Esophagus mucosa (tissue), 1 donor: ENCODE data around the gene CACNG7. TPM values are rescaled to one million over a fixed set of nuclear protein-coding genes. Genes with fewer than 3 reads are reported as not detected.

Source experiments
- ATAC-seq: fragments of 200-7000 bp; cut with Tn5 transposase; one replicate; pipeline ENCODE4 v1.9.1; 2020
- total RNA-seq: library from RNA; stranded (reverse); gene quantifications from one replicate; pipeline ENCODE4 v1.2.4, GENCODE V29; 2023
- donor health status: DM: yes; HTN: yes; CAD: no.

The CACNG7 gene
- total RNA-seq, 1 donor from 2014 or later, result not detected

DNA sequence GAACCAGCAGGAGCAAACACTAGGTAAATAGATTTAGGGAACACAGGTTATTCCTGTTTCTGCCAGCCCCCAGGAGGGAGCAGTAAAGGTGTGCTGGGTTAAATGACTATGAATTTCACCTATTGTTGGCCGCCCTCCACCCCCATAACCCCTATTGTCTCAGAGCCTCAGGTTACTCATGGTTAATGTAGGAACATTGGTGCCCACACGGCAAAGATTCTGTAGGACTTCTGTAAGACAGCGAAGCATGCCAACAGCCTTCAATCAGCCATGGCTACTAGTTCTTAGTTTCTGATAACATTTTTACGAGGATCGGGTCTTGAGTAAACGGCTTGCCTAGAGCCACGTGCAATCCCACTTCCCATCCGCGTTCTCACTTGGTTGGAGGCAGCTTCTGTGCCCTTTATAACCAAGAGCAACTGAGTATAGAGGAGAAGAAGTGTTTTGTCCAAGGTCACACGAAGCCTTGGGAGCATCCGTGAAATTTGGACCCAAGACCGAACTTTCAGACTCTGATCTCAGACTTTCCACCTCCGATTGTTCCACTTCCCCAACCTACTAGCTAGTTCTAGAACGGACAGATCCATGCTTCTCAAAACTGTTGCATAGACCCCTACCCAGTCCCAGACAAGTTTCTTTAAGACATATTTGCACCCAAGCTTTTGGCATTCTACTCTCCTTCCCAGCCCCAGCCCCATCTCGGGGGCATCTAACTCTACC, 48.5 kb downstream of the CACNG7 start:
- no peak for ATAC-seq

DNA sequence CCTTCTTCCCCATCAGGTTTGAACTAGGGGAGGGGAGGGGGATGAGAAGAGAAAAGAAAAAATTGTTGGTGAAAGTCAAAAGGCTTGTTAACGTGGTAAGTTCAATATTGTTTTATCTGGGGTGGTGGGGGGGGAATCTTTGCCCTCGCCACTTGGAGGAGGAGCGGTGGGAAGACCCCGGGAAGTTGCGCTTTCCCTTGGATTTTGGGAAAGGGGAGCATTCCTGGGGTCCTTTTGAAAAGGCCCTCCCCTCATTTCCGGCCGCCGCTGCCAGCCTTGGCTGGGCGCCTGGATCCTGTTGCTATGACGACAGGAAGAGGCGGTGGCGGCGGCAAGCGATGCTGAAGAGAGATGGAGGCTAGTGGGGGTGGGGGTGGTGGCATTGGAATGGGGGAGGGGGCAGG, 49.1 kb downstream of the CACNG7 start:
- no peak for ATAC-seq

DNA sequence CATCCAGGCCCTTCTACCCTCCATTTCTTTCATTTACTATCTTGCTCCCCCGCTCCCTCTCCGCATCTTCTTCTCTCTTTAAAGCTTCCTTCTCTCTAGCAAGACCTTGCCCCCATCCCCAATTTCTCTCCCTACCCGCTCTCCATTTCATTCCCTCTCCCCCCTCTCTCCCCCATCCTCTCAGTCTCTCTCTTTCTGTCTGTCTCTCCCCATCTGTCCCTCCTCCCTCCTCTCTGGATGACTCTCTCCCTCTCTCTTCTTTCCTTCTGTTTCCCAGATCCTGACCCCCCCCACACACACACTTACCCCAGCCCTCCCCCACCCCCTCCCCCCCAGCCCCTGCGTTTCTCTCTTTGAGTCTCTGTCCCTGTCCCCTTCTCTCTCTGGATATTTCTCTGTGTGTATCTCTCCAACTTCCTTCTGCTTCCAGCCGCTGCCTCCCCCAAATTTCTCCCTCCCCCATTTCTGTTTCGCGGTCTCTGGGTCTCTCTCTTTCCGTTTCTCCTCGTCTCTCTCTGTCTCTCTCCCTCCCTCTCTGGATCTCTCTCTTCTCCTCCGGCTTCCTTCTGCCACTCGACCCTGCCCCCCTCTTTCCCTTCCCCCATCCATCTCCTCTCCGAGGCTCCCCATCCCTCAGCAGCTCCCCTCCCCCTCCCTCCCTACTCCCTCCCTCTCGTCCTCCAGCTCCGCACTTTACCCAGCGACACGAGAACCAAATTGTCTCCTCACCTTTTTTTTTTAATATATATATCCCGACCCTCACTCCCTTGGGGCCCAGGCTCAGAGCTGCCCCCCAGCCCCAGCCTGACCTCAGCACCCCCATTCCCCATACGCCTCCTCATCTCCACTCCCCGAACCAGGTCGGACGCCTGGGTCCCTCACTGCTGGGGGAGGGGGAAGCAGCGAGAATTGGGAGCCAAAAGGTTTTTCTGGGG, 50.0 kb downstream of the CACNG7 start:
- ATAC-seq, result no peak

DNA sequence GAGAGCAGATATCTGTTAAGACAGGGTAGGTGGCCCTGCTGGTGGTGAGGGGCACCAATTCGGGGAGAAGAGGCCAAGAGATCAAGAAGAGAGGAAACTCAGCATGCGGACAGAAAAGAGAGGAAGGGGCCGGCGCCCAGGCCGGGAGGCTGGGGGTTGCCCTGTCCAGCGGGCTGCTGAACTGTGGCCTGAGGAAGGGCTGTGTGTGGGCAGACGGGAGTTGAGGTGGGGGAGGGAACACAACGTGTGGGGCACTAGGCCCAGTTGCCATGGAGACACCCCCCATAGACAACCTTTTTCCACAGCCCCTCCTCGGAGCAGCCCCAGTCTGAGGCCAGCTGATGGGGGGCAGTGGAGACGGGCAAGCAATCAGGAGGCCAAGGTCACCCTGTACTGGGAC, 51.1 kb downstream of the CACNG7 start:
- ATAC-seq, result no peak

DNA sequence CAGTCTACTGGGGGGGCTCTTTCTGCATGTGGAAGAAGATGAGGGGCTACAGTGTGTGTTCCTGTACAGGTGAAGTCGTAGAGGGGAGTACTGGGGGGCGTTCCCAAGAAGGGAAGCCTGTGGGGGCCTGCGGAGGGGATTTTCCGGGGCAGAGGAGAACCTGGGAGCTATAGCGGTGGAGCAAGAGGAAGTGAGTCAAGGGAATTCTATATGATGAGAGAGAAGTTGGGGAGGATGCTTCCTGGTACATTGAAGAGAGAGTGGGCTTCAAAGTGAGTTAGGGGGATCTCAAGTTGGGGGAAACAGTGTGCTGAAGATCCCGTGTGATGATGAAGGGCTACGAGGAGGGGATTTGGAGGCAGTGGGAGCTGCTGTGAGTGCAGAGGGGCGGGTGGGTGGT, 51.8 kb downstream of the CACNG7 start:
- no peak for ATAC-seq

DNA sequence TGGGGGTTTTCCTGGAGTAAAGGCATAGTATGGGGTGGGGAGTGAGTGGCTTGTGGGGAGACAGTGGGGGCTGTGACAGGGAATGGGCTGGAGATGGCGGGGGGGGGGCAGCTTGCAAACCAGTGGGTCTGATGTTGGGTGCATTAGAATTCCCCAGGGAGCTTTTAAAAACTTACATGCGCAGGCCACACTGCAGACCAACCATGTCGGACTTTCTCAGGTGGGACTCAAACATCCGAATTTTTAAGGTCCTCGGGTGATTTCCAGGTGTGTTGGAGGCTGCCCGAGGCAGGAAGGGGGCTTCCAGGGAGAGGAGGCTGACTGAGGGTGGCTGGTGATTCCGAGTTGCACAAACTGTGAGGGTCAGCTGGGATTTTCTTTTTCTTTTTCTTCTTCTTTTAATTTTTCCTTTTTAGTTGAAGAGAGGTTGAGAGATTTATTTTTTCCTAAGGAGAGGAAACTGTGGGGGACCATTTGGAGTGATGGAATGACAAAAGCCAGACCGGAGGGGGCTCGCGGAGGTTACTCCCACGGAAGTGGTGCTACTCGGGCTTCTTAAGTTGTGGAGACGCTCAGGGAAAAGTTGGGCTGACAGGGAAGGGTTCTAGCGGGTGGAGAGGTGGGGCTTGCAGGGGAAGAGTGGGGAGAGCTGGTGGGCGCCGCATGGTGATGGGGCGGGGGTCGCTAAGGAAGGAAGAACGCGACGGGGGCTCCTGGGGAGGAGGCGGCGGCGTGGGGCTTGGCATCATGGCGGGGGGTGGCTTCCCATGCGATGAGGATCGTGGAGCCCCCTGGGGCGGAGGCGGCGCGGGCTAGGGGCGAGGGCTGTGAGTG, 52.7 kb downstream of the CACNG7 start:
- ATAC-seq, result no peak

DNA sequence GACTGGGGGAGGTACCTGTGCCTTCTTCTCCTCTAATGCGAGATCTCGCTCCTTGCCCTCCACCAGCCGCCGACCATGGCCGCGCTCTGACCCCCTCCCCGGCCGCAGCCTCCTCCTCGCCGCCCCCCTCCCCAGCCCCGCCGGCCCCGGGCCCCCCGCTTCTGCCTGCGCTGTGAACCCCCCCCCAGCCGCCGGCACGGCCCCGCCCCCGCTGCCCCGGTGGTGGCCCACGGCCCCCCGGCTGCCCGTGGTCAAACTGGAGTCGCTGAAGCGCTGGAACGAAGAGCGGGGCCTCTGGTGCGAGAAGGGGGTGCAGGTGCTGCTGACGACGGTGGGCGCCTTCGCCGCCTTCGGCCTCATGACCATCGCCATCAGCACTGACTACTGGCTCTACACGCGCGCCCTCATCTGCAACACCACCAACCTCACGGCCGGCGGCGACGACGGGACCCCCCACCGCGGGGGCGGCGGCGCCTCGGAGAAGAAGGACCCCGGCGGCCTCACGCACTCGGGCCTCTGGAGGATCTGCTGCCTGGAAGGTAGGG, 53.9 kb downstream of the CACNG7 start, which contains the start of gene CACNG8:
Gene CACNG8 (plus strand): TSS at position 51 of the 545 bp plus-strand sequence.
- ATAC-seq, result no peak

DNA sequence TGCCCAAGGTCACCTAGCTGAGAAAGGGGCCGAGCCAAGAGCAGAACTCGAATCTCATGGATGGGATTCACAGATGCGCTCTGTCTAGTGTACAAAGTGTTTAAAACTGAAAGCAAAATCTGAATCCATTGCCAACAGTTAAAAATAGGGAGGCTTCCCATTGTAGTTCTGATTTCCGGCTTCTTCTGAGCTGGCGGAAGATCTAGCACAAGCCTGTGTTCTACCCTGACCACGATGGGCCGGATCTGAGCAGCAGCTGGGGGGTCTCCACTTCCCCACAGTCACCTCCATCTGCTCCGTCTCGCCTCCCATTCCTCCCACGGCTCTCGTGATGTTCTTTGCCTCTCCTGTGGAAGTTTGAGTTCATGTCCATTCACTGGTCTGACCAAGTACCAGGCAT, 56.0 kb downstream of the CACNG7 start:
- no peak for ATAC-seq

DNA sequence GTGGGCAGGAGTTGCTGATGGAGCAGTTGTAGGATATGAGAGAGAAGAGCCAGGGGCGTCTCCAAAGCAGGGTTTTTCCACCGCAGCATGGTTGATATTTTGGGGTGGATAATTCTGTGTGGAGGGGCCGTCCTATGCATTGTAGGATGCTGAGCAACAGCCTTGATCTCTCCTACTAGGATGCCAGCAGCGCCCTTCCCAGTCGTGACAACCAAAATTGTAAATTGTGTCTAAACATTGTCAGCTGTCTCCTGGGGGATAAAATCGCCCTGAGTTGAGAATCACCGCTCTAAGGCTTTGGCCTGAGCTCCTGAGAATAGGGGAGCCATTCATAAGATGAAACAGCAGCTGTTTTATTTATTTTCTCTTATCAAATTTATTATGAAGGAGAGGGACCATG, 57.9 kb downstream of the CACNG7 start:
- no peak for ATAC-seq

DNA sequence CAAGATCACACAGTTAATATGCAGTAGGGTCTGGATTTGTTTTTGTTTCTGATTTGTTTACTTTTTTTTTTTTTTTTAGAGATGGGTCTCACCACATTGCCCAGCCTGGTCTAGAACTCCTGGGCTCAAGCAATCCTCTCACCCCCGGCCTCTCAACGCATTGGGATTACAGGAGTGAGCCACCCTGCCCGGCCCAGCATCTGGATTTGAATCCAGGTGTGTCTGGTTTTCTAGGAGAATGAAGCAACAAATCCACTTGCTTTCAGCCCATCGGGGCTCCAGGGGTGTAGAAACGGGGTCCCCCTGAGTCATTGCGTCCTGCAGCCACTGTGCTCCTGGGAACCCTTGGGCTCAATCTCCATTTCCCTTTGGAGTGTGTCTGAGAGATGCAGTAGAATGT, 60.3 kb downstream of the CACNG7 start:
- no peak for ATAC-seq

DNA sequence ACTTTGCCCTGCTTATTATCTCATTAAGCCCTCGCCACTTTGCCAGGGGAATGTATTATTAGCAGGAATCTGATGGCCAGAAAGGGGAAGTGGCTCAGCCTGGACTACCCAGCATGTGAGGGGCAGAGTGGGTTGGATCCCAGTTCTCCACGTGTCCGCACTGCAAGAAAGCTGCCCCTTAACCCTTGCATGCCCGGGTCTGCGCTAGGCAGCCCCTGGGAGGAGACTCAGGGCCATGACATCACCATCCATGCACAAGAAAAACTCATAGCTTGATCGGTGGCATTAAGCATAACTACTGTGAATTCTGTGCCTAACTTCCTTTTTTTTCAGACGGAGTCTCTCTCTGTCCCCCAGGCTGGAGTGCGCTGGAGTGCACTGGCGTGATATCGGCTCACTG, 62.6 kb downstream of the CACNG7 start:
- ATAC-seq, result no peak

DNA sequence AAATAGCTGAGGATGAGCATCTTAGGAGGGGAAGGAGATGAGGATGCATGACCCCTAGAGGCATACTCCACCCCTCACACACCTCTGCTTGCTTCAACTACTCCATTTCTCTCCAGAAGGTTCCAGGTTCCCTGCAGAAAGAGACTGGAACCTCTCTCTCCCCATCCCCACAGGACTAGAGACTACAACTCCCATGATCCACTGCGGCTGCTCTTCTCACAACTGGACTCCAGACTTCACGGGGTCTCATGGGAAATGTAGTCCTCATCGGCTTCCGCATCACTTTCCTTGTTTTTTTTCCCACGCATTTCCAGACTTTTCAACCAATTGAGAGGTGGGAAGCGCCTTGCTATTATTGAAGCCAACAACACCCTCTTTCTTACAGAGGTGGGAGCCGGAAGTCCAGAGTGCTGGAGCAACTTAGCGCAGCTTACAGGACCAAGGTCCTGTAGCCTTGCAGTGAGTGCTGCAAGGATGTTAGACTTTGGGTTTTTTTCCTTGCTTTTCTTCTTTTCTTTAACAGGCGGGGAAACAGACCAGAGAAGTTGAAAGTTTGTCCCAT, 68.4 kb downstream of the CACNG7 start:
- peak; percentile 73 for ATAC-seq

DNA sequence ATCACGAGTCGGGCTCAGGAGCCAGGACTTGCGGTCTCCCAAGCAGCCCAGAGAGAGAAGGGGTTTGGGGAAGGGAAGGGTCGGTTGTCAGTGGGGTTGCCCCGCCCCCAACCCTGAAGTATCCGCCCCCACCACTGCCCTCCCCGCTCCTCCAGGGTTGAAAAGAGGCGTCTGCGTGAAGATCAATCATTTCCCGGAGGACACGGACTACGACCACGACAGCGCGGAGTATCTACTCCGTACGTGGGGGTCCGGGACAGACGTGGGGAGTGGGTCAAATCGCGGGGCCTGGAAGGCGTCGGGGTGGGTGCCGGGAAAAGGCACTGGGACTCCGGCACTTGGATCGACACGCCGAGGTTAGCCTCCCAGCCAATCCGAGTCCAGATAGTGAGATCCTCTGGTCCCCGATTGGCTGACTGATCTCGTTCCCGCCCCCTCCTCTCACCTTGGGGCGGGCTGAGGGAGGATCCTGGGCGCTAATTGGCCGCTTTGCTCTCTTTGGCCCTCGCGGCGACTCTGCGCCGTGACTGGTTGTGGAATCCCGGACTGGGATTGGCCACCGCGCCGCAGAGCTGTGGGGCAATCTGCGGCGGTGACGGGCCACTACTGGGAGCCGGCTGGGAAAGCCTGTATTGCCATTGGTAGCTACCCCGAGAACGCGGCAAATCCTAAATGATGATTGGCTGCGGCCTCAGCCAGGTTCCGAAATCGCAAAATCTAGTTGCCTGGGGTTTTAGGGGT, 69.1 kb downstream of the CACNG7 start:
- no peak for ATAC-seq

DNA sequence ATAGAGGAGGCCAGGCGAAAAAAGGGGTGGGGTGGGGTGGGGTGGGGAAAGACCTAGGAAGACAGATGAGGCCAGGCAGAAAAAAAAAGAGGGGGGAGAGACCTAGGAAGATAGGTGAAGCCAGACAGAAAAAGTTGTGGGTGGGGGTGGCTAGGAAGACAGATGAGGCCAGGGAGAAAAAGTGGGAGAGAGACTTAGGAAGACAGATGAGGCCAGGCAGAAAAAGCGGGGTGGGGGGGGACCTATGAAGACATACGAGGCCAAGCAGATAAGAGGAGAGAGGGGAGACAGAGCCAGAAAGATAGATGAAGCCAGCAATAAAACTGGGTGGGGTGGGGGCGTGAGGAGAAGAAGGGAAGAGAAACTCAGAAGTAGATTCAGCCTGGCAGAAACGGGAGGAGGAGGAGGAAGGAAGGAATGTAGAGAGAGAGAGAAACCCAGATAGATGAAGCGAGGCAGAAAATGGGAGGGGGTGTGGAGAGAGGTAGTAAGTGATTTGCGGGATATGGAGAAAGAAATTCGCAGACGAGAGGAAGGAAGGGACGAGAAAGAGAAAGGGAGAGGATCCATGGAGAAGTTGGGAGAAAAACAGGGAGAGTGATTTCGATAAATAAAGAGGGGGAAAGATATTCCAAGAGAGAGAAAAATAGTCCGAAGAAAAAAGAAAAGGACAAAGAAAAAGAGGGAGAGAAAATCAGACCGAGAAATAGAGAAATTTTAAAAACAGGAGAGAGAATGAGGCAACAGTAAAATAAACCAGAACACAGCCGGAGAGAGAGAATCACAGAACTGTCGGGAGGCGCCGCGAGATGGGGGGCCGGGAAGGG, 70.1 kb downstream of the CACNG7 start:
- no peak for ATAC-seq

DNA sequence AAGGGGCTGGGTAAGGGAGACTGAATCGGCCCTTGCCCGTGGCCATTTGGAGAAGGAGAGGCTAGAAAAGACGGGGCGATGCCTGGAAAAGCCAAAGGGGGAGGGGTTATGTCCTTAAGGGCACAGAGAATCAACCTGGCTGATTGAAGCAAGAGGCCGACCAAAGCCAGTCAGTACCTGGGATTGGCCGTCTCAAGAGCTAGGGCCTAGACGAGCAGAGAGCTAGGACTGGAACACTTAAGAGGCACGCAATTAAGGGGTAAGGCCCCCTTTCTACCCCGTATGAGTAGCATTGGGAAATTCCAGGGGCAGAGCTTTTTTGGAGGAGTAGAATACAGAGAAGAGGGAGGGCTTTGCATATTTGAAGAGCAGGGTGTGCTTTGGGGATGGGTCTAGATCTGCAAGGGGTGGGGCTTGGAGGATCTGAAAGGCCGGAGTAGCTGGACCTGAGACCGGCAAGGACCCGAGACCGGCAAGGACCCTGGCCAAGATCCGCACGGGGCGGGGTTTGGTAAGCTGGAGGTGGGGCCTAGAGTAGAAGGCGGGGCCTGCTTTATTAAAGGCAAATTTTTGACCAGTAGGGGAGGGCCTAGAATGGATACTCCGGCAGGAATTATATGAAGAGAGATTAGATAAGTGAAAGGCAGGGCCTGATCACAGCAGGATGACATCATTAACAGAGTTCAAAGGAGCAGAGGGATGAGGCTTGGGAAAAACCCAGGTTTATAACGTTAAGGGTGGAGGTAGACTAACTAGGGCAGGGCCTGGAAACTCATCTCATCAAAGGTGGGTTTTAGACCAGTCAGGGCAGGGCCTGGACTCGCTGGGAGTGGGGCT, 71.7 kb downstream of the CACNG7 start:
- ATAC-seq, result no peak

DNA sequence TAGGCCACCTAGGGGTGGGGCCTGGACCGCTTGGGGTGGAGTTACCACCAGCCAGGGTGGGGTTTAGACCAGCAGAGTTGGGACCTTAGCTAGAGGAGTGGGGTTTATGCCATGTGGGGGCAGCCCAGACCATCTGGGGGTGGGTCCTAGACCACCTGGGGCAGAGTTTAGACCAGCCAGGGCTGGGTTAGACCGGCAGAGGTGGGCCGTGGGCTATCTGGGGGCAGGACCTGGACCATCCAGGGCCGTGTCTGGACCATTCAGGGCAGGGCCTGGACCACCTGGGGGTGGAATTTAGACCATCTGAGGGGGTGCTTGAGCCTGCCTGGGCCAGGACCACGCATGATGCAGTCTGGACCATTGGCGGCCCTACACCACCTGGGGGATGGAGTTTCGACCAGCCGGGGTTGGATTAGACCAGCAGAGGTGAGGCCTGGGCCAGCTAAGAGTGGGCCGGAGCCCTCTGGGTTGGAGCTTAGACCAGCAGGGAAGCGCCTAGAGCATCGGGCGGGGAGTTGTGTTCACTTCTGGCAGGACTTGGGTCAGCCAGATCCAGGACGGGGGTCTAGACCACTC, 72.4 kb downstream of the CACNG7 start:
- no peak for ATAC-seq

DNA sequence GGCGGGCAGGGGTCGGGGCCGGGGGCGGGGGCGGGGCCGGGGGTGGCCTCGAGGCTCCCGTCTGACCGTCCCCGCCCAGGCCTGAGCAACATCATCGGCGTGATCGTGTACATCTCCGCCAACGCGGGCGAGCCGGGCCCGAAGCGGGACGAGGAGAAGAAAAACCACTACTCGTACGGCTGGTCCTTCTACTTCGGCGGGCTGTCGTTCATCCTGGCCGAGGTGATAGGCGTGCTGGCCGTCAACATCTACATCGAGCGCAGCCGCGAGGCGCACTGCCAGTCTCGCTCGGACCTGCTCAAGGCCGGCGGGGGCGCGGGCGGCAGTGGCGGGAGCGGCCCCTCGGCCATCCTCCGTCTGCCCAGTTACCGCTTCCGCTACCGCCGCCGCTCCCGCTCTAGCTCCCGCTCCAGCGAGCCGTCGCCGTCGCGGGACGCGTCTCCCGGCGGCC, 72.9 kb downstream of the CACNG7 start:
- ATAC-seq, result no peak

DNA sequence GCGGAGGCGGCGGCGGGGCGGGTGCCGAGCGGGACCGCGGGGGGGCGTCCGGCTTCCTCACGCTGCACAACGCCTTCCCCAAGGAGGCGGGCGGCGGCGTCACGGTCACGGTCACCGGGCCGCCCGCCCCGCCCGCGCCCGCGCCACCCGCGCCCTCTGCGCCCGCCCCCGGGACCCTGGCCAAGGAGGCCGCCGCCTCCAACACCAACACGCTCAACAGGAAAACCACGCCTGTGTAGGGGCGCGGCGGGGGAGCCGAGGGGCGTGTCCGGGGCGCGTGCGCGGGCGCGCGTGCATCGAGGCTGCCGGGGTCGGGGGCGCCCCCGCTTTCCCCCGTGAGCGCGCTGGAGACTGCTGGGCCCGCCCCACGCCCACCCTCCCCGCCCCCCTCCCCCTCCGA, 73.5 kb downstream of the CACNG7 start:
- peak; percentile 51 for ATAC-seq
